Keratinocyte (primary cell): ENCODE data around the gene TDRD10. TPM values are rescaled to one million over a fixed set of nuclear protein-coding genes. Genes with fewer than 3 reads are reported as not detected.
A peak's percentile ranks its signal among the peaks of the same experiment; 100 is the strongest.

Experiments
- DNase-seq: peaks from one replicate; pipeline ENCODE4 v3.0.0-alpha.2; 2011; ENCODE audit warnings: low read depth, missing footprints, low spot score
- FAIRE-seq: peaks from 2 replicates; lab custom pipeline; 2011; peaks lifted over from hg19 to GRCh38; lab: Jason Lieb, UNC
- H2AFZ ChIP-seq: 2 replicates; pipeline ENCODE4 v1.6.0; 2012; ENCODE audit warnings: low read length, control low read depth, inconsistent platforms; ENCODE audit not compliant: control insufficient read depth
- H3K27ac ChIP-seq: 2 replicates; pipeline ENCODE4 v1.5.1; 2011; ENCODE audit warnings: low read length; ENCODE audit not compliant: control insufficient read depth, insufficient read depth
- H3K27me3 ChIP-seq: 3 replicates; pipeline ENCODE4 v1.6.0; 2011; ENCODE audit warnings: low read length; ENCODE audit not compliant: control insufficient read depth, insufficient read depth; ENCODE audit errors: extremely low read depth
- H3K36me3 ChIP-seq, 2 experiments: 2 replicates in 1 of 2; 3 replicates in 1 of 2; pipeline ENCODE4 v1.5.1; 2011; ENCODE audit warnings: low read length in 2 of 2, mild to moderate bottlenecking in 1 of 2; ENCODE audit not compliant: control insufficient read depth in 2 of 2, insufficient read depth in 2 of 2; ENCODE audit errors: extremely low read depth in 1 of 2
- H3K4me1 ChIP-seq: 3 replicates; pipeline ENCODE4 v1.5.1; 2011; ENCODE audit warnings: low read length; ENCODE audit not compliant: control insufficient read depth, insufficient read depth; ENCODE audit errors: extremely low read depth
- H3K4me2 ChIP-seq: 3 replicates; pipeline ENCODE4 v1.6.0; 2011; ENCODE audit warnings: low read depth, low read length; ENCODE audit not compliant: control insufficient read depth, insufficient read depth; ENCODE audit errors: extremely low read depth
- H3K4me3 ChIP-seq, 3 experiments: fragments of 200-600 bp in 1 of 3; sonication (generic) in 1 of 3; 2 replicates in 2 of 3; 3 replicates in 1 of 3; pipeline ENCODE4 v1.5.1; 2011 to 2016; ENCODE audit warnings: low read length in 3 of 3, mild to moderate bottlenecking in 3 of 3, control low read depth in 2 of 3, inconsistent platforms in 1 of 3, low read depth in 1 of 3, mixed read lengths in 1 of 3, mixed run types in 1 of 3, moderate library complexity in 1 of 3; ENCODE audit not compliant: control insufficient read depth in 2 of 3, insufficient read depth in 2 of 3; ENCODE audit errors: extremely low read depth in 1 of 3
- H3K79me2 ChIP-seq: 2 replicates; pipeline ENCODE4 v1.6.0; 2012; ENCODE audit warnings: low read length; ENCODE audit not compliant: control insufficient read depth, insufficient read depth
- H3K9ac ChIP-seq: 3 replicates; pipeline ENCODE4 v1.6.0; 2011; ENCODE audit warnings: low read length; ENCODE audit not compliant: control insufficient read depth, insufficient read depth; ENCODE audit errors: extremely low read depth
- H3K9me1 ChIP-seq: 3 replicates; pipeline ENCODE4 v1.6.0; 2011; ENCODE audit warnings: low read length; ENCODE audit not compliant: control insufficient read depth, insufficient read depth; ENCODE audit errors: extremely low read depth
- H3K9me3 ChIP-seq: 2 replicates; pipeline ENCODE4 v1.5.1; 2012; ENCODE audit warnings: low read depth, low read length; ENCODE audit not compliant: control insufficient read depth
- H4K20me1 ChIP-seq: 3 replicates; pipeline ENCODE4 v1.6.0; 2011; ENCODE audit warnings: low read length; ENCODE audit not compliant: control insufficient read depth, insufficient read depth; ENCODE audit errors: extremely low read depth
- EZH2 ChIP-seq: IDR thresholded peaks from one replicate; pipeline ENCODE4 v1.6.1; 2012; ENCODE audit warnings: inconsistent platforms, mild to moderate bottlenecking, low read length, moderate library complexity
- dilution Hi-C: fragments of 300-500 bp; cut with MboI; formaldehyde crosslinking; loops from one replicate; pipeline ENCODE4 v1.7.0; 2020; ENCODE audit warnings: low sequenced_read_pairs; ENCODE audit not compliant: extremely low pct_ligation_motif_present
- polyA plus RNA-seq, 5 experiments: library from polyadenylated mRNA; depleted of rRNA in 3 of 5; stranded (reverse) in 3 of 5; stranded (forward) in 1 of 5; unstranded in 1 of 5; fragments of >200 nt; gene quantifications; 1 replicate in 1 of 5; 2 replicates in 3 of 5; 3 replicates in 1 of 5; pipeline versions ENCODE4 v1.2.1 to v1.2.3, GENCODE V29; 2011 to 2012; ENCODE audit warnings: missing spikeins in 2 of 5, low read depth in 1 of 5, low replicate concordance in 1 of 5
- TF ChIP-seq, protein P1 (sequence below), 3 experiments: IDR thresholded peaks in 1 of 3; conservative IDR thresholded peaks in 1 of 3; optimal IDR thresholded peaks in 1 of 3; 2 replicates in 2 of 3; 3 replicates in 1 of 3; pipeline versions ENCODE3 to v1.5.1; 2011; ENCODE audit warnings: low read length in 3 of 3, mild to moderate bottlenecking in 3 of 3, moderate library complexity in 2 of 3, control low read depth in 1 of 3, inconsistent platforms in 1 of 3; ENCODE audit not compliant: insufficient read depth in 2 of 3; ENCODE audit errors: extremely low read depth in 1 of 3

The TDRD10 gene
- polyA plus RNA-seq, 1 donor (not counting 4 experiments of a cell fraction or from before 2014, with no cell fraction given), result not detected

DNA sequence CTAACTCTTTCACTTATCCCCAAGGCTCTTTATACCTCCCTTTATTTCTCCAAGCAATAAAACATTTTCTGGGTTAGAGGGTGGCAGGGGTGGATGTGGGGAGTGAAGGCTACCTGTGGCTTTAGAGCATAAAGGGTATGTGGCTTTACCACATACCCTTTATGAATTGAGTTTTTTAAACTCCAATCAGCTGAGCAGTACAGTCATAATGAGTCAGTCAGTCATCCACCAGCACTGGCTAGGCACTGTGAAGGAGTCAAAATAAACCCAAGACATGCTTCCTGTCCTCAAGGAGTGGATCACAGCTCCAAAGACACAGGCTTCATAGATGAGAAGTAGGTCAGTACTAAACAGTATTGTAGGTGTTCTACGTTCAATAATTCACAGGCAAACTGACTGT lies 2.6 kb upstream of the TDRD10 start:
- Histone ChIP-seq H3K9me3 (peaks cover 7% of the 10 kb centered on the region), H3K4me3 (no peak overlapping the region), H3K27me3 (peaks cover 40% of the 10 kb centered on the region), H3K4me2 (no peak overlapping the region), H3K9me1 (no peaks in the 10 kb centered on the region), H2AFZ (no peak overlapping the region), H3K36me3 (no peaks in the 10 kb centered on the region), H3K9ac (no peak overlapping the region), H3K27ac (no peak overlapping the region), H4K20me1 (no peaks in the 10 kb centered on the region), H3K79me2 (no peaks in the 10 kb centered on the region), H3K4me1 (peaks cover 4% of the 10 kb centered on the region)
- dilution Hi-C loops, result no loop called here
- peak; percentile 17 for FAIRE-seq
- TF ChIP-seq, protein P1, sequence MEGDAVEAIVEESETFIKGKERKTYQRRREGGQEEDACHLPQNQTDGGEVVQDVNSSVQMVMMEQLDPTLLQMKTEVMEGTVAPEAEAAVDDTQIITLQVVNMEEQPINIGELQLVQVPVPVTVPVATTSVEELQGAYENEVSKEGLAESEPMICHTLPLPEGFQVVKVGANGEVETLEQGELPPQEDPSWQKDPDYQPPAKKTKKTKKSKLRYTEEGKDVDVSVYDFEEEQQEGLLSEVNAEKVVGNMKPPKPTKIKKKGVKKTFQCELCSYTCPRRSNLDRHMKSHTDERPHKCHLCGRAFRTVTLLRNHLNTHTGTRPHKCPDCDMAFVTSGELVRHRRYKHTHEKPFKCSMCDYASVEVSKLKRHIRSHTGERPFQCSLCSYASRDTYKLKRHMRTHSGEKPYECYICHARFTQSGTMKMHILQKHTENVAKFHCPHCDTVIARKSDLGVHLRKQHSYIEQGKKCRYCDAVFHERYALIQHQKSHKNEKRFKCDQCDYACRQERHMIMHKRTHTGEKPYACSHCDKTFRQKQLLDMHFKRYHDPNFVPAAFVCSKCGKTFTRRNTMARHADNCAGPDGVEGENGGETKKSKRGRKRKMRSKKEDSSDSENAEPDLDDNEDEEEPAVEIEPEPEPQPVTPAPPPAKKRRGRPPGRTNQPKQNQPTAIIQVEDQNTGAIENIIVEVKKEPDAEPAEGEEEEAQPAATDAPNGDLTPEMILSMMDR (optimal IDR thresholded peaks at IDR 0.05 in 1 of 3, IDR thresholded peaks at IDR 0.05 in 1 of 3, conservative IDR thresholded peaks at IDR 0.05 in 1 of 3; ENCODE audit: extremely low read depth in 1 of 3, insufficient read depth in 2 of 3, low read length in 3 of 3), result no peak
- TF ChIP-seq EZH2, result no peak
- DNase-seq, result no peak

DNA sequence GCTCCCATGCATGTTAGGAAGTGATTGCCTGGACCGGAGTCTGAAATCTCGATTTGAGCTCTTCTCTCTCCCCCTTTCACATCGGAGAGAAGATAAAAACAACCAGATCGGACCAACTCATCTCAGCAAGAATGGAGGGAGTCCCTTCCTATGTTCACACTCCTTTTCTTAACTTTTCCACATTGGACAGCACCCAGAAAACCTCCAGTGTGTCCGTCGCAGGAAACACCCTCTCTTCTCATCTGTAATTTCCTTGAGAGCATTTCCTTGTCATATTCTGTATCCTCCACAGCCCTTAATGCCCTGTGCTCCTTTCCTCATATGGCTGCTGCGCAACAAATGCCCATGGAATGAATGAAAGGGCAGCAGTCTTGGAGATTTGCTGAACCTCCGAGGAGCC lies 1.5 kb upstream of the TDRD10 start:
- no peak overlapping the region for H3K4me2 ChIP-seq

More for the DNA sequence above, 1.5 kb upstream of the TDRD10 start:
- peaks cover 7% of the 10 kb centered on the region for H3K9me3 ChIP-seq
- H3K27ac ChIP-seq, result no peak overlapping the region
- H4K20me1 ChIP-seq, result no peaks in the 10 kb centered on the region
- TF ChIP-seq, protein P1 (optimal IDR thresholded peaks at IDR 0.05 in 1 of 3, IDR thresholded peaks at IDR 0.05 in 1 of 3, conservative IDR thresholded peaks at IDR 0.05 in 1 of 3; ENCODE audit: extremely low read depth in 1 of 3, insufficient read depth in 2 of 3, low read length in 3 of 3), result no peak
- peak; percentile 23 for TF ChIP-seq EZH2
- FAIRE-seq (no peak), DNase-seq (no peak)
- H3K9ac ChIP-seq, result no peak overlapping the region
- peaks cover 40% of the 10 kb centered on the region for H3K27me3 ChIP-seq
- H3K4me3 ChIP-seq, result no peak overlapping the region
- H2AFZ ChIP-seq, result no peak overlapping the region
- peaks cover 4% of the 10 kb centered on the region for H3K4me1 ChIP-seq
- dilution Hi-C loops, result no loop called here
- H3K79me2 ChIP-seq, result no peaks in the 10 kb centered on the region
- no peaks in the 10 kb centered on the region for H3K9me1 ChIP-seq
- no peaks in the 10 kb centered on the region for H3K36me3 ChIP-seq
